NCI-H748 treated with DMSO at 0.1 percent for 48 hours (cell line): ENCODE data around the gene NEUROG2.

Source experiments
- DNase-seq: peaks from one replicate; lab custom pipeline; 2025; lab: John Stamatoyannopoulos, UW

The NEUROG2 gene

DNA sequence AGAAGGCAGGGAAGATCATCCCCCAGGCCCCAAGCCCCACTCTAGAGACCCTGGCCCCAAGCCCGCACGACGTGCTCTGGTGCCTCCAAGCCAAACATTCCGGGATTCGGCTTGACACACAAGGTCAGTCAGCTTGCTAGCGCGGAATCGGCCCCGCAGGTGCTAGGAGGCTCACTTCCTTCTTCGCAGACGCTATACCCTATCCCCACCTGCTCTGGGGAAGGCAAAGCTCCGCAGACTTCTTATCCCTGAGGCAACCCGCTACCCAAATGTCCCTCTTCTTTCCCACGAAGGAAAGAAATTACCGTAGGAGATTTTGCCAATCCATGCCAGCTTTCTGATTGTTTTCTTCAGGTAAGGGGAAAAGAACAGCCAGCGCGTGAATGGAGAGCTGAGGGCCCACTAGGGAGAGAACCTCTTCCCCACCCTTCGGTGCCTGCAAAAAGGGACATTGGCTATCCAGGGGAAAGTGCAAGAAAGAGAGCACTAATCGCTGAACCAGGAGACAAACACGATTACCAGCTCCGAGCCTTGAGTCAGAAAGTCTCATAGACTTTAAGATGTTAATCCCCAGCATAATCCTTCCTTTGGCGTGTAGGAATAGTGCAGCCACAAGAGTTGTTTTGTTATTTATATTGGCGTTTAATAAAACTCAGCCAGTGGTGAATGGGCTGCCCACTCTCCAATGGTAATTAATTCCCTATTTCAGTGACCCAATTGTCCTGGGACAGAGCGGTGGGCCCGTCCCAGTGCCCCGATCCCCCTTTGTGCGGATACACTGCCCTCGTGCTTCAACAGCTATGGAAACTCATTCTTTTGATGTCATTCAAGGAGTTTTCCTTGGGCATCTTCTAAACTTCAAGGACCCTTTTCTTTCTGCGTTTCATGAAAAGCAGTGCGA lies 5.4 kb upstream of the NEUROG2 start:
- DNase-seq = no peak

DNA sequence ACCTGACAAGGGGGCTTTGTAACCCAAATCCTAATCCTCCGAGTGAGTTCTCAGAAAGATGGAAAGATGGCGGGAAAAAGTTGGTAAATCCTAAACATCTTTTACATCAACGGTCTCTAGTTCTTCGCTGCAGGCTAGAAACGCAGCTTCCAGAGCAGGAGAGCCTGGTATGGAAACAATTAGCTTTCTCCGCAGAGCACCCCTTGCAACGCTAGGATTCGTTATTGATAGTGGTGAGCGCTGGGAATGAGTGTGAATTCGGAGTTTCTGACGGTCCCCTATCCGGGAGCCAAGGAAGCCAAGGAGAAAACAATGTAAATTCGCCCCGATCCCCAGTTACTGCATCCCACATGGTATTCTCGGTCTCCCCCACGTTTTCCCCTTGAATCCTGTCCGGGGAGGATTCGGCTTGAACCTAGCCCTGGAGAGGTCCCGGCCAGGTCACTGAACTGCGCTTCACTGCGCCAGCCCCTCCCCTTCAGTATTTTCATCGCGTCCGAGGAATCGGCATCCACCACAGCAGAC lies 4.7 kb upstream of the NEUROG2 start:
- DNase-seq = no peak

DNA sequence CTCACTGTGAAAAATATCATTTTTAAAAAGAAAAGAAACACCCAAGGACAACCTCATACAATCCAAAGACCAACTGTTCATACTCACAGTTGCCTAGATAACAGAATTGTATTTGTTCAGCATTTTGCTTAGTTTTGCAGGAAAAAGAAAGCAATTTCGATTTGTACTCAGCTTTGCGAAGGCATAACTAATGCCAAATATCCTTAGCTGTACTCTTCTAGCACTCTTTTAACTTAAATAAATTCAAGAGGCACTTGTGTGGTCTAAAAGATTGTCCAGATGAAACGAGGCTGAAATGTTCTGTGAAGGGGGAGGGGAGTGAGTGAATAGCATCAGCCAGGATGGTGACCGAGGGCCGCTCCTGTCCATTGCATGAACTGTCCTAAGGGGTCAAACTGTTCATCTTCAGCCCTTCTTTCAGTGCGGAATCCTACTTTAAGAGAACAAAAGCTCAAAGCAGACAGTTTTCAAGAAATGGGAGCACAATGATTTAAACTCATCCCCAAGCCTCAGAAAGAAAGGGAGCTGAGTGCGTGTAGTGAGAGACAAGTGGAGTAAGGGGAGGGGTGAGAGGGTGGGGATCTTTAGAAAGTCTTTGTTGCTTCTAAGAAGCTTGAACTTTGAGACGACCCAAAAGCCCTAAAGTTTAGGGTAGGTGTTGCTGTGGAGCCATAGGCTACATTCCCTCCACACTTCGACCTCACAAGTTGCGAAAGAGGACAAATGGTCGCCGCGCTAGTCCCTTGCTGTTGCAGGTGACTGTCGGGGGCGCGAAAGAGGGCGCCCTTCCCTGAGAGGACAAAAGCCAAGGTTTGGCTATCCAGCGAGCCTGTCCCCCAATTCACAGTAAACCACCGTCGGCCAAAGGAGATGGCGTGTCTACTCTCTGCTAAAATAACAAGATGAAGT lies 4.0 kb upstream of the NEUROG2 start:
- no peak for DNase-seq

DNA sequence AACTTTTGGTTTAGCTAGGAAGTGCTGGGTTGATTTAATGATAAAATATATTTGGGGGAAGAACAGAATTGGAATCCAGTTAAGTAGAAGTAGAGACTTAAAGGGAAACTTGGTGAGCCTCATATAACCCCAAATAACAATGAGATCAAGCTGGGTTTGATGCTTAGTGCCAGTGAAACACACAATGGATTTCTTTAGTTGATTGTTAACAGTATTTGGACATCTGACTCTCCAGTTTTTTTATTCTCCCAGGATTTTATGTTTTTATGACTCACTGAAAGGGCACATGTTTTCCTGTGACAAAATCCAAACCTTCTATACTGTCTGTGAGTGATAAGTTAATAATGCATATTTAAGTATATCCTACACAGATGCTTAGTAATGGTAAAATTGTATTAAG lies 2.7 kb upstream of the NEUROG2 start:
- no peak for DNase-seq

DNA sequence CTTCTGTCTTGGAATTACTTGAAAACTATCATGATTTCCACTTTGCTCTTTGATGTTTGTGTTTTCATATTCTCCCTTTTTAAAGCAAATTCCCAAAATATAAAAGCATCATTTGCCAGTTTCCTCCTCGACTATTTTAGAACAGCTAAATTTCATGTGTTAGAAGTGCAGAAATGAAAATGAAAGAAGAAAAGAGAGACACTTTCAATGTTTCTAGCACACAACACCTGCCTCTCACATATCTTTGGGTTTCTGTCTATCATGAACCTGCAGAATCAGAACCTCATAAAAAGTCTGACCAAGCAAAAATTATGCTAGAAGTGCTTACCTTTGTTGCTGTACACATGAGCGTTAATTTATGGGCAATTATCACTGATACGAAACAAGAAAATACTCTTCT lies 1.9 kb upstream of the NEUROG2 start:
- no peak for DNase-seq

DNA sequence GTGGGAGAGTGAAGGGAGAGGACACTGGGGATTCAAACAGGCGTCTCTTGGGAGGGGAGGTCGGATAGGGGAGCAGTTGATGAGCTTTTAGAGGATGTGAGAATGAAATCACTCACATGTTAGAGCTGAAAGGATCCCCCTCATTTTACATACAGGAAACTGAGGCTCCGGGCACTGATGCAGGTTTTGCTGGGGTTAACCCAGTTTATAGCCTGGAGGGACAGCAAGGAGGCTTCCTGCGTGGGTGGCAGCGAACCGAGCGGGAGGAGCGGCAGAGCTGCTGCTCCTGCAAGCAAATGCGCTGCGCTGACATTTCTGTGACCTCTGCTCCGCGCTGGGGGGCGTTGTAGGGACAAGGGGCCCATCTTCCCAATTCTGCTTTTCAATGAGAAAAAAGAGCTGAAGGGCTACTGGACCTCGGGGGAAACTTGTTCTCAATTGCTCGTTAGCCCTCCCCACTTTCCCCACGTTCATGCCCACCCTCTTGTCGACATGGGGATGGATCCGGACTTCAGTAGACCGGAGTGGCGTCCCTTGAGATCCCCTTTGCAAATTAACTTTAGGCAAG lies 1.2 kb upstream of the NEUROG2 start:
- no peak for DNase-seq

DNA sequence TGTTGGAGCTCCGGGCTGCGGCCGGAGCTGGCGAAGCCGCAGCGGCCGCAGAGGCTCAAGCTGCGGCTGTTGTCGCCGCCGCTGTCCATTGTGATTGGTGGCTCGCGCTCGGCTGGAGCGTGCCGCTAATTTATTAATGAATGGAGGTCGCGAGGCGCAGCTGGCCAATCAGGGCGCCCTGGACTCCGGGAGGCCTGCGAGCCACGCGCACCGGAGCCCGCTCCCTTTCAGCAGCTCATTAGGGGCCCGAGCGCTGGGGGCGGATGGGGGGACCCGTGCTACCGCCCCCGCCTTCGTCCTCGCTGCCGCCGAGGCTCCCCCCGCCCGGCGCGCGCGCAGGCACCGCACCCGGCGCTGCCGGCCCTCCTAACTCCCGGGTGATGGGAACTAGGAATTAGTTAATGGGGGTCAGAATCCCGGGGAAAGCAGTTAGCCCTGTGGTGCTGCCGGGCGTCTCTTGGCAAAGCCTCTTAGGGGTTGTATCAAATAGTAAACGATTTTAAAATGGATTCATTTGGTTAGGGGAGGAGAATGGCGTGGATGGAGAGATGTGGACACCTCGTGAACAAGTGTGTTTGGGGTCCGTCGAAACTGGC lies 589 bp upstream of the NEUROG2 start:
- peak; percentile 15 for DNase-seq

DNA sequence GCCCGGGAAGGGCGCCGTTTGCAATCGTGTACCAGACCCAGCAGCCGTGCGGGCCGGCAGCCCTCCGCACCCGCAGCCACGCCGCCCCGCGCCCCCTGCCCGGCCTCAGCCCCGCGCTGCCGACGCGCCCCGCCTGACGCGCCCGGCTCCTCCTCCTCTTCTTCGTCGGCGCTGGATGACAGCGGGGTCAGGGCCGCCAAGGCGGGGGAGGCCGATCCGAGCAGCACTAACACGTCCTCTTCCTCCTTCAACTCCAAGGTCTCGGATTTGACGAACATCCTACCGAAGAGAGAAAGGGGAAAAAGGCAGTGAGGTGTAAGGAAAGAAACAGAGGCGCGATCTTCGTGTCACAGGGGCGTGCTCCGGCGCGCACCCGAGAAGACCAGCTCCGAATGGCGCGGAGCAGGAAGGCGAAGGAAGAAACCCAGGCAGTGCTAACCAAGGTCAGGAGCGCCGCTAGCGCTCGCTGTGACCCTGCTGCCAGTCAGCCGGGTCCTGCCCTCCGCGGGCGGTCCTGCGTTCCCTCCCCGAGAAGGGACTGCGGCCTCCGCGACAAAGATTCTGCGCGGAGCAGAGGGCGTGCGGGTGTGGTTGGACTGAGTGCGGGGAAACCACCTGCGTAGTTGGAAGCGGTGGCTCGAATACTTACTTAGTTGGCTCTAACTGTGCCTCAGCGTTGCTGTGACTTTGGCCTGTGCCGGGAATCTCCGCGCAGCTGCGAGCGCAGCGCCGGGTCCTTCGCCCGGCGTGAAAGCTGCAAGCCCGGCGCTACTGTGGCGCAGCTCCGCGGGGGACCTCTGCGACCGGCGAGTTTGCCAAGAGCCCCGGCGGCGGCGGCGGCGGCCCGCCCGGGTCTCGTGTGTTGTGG lies 548 bp downstream of the NEUROG2 start:
- no peak for DNase-seq

DNA sequence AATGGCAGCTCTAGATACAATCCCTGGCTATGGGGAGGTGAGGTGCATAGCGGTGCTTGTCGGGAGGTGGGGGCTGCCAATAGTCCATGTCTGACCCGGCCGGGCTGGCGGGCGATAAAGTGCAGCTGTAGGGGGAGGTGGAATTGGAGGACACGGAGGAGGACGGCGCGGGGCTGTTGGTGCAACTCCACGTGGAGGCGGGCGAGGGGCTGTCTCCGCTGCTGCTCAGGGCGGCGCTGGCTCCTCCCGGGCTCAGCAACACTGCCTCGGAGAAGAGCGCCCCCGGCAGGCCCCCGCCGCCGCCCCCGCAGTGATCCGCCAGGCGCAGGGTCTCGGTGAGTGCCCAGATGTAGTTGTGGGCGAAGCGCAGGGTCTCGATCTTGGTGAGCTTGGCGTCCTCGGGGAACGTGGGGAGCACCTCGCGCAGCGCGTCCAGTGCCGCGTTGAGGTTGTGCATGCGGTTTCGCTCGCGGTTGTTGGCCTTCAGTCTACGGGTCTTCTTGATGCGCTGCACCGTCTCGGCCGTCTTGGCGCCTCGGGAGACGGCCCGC lies 1.3 kb downstream of the NEUROG2 start:
- no peak for DNase-seq

DNA sequence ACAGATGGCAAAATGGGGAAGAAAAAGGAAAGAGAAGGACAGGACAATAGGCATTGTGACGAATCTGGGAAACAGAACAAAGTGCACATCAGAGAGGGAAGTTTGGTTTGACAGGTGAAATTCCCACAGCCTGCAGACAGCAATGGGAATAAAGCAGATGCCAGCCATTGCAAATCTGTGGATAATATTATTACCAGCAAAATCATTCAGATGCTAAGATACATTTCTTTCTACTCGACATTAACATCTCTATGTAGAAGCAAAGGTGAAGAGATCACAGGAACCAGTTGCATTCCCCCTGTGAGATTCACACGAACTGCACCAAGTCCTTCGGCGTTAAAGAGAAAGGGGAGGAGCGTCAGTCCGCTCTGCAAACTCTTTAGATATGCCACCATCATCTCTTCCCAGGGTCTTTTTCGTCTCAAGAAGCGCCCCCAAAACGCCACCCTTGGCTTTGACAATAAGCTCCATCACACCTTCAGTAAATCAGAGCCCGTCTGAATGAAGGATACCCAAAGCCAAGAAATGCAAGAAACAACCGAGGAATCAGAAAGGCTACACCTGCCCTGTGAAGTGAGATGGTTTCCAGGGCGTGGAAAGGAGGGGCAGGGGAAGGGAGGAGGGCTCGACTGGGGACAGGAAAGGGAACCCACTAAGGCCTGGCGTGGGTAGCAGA lies 1.9 kb downstream of the NEUROG2 start:
- DNase-seq = no peak

DNA sequence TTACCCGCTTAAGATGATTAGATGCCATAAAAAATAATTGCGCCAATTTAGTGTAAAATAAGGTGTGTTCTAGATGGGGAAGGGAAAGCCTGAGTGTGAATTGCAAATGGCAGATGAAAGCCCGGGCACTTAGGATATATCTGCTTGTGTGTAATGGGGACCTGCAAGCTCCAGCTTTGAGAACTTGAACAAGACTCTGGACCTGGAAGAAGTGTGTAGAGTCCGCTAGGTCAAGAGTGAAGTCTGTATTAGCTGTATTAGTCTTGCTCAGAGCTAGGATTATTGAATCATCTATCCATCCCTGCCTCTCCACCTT lies 4.2 kb downstream of the NEUROG2 start:
- peak; percentile 16 for DNase-seq

DNA sequence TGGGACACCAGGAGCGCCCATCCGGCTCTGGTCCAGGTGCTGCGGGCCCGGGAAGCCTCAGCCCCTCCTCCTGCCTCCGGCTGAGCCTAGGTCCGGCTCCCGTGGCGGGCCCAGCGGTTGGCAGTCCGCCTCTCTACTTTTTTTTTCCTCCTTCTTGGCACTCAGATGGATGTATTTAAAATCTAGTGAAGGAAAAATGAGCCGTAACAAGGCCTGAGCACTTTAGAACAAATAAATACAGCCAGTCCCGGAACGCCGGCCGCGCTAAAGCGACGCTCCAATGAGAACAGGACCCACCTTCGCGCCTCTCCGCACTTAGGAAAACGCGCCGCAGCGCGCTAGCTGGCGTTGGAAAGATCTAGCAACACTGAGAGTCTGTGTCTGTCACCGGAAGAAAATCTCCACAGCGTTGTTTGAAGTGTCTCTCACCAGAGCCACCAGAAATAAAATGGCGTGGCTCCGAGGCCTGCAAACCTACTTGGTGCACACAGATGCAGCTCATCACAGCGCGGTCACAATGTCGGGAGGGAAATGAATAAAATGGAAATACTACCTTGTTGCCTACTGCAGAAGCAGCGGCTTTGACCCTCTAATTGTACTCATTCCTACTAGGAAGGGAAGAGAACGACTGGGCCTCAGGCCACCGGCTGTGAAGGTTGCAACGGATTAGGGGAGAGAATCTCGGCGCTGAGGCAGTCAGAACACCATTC lies 4.7 kb downstream of the NEUROG2 start:
- DNase-seq = no peak

DNA sequence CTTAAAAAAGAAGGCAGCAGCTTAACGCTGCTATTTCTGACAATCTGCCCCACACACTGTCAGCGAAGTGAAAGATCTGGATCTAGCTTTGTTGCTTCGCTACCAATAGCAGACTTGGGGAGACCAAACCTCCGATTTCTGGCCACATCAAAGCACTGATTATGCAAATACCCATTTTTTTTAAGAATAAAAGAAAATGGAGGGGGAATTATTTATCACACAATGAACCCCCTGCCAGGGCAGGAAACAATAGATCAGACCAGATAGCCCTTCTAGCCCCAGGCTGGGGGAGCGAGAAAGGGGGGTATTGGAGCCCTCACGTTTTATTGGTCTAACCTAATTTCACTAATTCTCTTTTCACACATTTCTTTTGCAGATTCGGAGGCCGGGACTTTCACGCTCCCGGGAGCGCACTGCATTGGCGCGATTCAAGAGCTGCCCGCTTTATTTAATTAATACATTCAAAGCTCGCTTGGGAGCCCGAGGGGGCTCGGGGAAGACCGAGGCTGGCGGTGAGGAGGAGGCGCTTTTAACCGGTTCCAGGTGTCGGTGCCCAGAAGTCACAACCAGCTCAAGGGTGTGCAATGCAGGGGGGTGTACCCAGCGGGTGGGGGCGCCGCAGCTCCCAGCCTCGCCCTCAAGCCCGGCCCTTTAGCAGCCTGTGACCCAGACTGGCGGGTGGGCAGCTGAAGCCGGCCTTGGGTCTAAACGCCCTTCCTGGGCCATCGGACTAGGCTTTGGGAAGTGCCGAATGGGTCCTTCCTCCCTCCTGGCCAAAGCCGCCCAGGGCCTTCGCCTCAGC lies 5.5 kb downstream of the NEUROG2 start:
- DNase-seq = no peak

DNA sequence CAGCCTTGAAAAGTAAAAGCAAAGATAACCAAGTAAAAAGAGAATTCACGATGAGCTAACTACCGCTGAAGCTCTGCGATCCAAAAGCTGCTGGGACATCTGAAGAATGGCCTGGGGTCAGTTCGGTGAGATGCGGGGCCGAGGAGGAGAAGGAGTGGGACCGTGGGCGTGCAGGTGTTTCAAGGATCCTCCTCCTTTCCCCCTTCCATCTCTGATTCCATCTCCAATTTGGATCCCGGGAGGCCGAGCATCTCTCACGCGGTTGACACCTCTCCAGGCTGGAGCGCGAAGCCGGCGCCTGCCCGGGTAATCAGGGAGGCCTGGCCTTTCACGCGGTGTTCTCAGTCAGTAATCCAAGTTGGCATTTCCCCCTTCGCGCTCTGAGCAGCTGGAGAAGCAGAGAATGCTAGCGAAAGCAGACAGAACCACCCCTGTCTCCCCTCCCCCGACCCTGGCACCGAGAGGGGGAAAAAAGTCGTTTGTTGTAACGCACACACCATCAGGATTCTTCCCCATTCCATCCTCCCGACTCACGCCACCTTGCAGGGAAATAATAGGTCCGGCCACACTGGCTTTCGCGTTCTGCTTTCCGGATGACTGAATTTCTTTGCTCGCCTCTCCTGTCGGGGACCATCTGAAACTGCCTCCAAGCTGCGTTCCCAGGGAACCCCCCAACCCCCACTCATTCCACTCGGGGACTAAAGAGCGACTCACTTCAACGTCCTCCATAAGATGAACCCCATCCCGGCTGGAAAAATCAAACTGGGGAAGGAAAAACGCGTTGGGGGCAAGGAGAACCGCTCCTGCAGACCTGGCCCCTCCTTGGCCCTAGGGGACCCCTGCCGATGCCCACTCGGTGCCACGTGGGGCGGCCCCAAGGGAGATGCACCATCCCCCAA lies 6.5 kb downstream of the NEUROG2 start:
- DNase-seq = peak; percentile 12

DNA sequence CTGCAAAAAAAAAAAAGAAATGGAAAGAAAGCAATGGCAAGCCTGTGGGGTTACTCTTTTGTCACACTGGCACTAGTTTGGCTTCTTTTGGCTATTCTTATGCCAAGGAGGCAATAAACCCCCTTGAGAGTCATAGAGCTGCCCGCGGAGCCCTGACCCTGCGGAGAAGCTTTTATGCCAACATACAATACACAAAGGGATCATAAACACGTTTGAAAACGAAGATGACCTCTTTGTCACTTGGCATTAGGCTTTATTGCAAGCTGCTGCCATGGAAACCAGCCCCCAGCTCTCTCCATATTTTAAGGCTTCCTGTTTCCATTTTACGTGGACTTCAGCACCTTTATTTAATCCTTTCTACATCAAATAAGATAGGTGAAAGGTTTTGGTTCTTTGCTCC lies 7.6 kb downstream of the NEUROG2 start:
- peak; percentile 48 for DNase-seq

DNA sequence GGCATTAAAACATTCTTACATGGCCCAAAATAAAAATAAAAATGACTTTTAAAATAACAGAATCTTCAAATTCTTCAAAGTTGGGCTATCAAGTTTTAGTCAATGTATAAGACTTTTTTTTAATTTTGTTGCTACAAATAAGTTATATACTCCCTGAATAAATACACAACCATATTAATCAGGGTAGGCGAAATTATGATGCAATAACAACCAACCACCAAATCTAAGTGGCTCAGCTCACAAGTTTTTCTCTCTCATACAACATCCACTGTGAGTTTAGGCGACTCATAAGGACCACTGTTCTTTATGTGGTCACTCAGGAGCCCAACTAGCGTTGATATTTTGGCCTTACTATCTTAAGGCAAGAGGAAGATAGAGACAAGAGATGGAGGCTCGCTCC lies 11.2 kb downstream of the NEUROG2 start:
- no peak for DNase-seq

DNA sequence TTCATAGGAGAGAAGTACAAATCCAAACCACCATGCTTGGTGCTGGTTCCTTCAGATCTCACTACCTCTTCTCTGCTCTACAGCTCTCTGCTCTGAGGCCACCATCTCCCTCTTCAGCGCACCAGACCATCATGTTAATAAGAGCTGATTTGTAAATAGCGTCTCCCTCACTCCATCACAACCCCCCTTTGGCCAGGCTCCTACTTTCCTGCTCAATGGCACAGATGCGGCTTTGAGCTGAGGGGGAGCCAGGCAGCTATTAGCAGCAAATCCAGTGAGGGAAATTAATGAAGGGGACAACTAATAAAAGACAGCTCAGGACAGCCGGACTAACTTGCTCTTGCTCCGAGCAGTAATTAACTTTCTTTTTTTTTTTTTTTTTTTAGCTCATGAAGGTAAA lies 13.1 kb downstream of the NEUROG2 start:
- DNase-seq = no peak

DNA sequence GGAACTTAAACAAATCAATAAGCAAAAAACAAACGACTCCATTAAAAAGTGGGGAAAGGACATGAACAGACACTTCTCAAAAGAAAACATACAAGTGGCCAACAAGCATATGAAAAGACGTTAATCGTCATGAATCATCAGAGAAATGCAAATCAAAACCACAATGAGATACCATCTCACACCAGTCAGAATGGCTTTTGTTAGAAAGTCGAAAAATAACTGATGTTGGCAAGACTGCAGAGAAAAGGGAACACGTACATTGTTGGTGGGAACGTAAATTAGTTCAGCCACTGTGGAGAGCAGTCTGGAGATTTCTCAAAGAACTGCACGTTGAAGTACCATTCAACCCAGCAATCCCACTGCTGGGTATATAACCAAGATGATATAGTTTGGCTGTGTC lies 23.7 kb downstream of the NEUROG2 start:
- no peak for DNase-seq
